ENCODE results near the gene NCAPD2. TPM values are rescaled to one million over a fixed set of nuclear protein-coding genes. Genes with fewer than 3 reads are reported as not detected.

The NCAPD2 gene
- 27.3 and 29.9 TPM in 2 replicates for total RNA-seq

DNA sequence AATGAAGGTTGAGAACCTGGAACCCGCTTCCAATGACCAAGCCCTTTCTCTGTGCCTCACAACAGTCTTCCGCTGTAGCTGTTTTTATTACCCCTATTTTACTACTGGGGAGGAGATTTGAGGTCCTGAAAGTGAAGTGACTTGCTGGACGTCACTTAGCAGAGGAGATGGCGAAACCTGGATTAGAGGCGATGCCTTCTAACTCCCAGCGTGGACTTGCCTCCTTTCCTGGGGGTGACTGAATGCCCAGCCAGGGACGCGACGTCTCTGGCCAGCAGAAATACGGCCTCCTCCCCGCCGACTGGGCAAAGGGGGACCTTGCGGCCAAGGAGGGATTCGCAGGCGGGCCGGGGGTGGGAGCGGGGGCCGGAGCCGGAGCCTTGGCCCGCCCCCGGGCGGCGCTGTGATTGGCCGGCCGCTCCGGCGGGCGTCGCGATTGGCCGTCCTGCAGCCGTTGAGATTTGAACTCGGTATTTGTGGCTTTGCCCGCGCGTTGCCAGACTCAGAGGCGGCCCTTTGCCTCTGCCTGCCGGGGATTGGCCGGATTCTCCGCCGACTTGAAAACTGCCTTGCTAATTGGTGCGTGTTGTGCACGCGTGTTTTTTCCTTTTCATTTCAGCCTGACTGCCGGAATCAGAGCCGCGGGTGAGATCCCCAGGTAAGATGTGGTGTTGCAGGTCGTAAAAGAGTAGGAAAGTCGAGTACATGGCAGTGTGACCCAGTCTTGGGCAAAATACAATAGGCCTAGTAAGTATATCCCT lies at the start of gene NCAPD2:
NCAPD2 (plus strand) TSS at position 606 of the 761 bp plus-strand sequence. CDS start 997 bp downstream, outside the sequence.

DNA sequence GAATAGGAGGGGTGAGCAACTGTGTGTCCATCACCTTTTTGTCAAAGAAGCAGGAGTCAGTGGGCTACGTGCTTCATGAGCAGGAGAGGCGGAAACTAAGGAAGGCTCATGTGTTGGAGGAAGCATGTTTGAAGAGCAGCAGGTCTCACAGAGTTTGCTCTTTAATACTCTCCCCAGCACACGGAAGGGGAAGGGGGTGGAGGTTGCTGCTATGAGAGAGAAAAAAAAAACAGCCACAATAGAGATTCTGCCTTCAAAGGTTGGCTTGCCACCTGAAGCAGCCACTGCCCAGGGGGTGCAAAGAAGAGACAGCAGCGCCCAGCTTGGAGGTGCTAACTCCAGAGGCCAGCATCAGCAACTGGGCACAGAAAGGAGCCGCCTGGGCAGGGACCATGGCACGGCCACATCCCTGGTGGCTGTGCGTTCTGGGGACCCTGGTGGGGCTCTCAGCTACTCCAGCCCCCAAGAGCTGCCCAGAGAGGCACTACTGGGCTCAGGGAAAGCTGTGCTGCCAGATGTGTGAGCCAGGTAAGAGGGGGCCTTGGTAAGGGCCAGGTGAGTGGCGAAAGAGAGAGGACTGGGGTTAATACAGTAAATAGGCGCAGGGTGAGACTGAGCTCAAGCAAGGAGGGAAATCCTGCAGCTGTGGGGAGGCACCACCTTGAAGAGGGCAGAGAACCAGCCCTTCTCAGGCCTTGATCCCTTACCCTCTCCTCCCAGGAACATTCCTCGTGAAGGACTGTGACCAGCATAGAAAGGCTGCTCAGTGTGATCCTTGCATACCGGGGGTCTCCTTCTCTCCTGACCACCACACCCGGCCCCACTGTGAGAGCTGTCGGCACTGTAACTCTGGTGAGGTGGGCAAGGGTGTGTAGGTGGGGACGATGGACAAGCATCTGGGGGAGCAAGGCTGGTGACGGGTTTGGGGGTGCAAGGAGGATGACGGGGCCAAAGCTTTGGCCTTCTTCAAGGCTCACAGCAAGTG lies 48.9 kb upstream of the NCAPD2 start, which contains the start of gene CD27:
CD27 (plus strand) TSS at position 252 of the 985 bp plus-strand sequence; CDS start at position 393, 141 bp downstream.

DNA sequence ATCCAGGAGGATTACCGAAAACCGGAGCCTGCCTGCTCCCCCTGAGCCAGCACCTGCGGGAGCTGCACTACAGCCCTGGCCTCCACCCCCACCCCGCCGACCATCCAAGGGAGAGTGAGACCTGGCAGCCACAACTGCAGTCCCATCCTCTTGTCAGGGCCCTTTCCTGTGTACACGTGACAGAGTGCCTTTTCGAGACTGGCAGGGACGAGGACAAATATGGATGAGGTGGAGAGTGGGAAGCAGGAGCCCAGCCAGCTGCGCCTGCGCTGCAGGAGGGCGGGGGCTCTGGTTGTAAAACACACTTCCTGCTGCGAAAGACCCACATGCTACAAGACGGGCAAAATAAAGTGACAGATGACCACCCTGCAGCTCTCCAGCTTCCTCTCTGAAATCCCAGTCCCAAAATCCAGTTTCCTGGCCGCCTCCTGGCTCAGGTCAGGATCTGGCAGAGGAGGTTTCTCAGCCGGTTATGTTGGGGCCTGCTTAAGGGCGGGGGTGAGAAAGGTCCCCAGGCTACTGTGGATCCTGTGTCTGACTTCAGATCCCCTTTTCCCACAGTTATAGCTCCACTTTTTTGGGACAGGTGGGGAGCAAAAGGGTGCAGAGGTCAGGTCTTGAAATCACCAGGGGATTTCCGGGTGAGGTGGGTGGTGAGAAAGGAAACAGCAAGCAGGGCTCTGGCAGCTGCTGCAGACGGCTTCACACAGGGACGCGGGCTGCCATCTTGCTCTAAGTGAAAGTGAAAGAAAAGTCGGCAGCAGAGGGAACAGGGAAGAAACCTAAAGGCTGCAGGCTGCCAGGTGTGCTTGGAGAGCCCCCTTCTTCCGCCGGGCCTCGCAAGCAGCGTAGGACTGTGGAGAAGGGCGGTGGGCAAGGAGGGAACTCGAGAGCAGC lies 42.3 kb upstream of the NCAPD2 start, which contains the start of gene TAPBPL:
TAPBPL (plus strand) TSS at position 695 of the 897 bp plus-strand sequence. CDS start 207 bp downstream, outside the sequence.

DNA sequence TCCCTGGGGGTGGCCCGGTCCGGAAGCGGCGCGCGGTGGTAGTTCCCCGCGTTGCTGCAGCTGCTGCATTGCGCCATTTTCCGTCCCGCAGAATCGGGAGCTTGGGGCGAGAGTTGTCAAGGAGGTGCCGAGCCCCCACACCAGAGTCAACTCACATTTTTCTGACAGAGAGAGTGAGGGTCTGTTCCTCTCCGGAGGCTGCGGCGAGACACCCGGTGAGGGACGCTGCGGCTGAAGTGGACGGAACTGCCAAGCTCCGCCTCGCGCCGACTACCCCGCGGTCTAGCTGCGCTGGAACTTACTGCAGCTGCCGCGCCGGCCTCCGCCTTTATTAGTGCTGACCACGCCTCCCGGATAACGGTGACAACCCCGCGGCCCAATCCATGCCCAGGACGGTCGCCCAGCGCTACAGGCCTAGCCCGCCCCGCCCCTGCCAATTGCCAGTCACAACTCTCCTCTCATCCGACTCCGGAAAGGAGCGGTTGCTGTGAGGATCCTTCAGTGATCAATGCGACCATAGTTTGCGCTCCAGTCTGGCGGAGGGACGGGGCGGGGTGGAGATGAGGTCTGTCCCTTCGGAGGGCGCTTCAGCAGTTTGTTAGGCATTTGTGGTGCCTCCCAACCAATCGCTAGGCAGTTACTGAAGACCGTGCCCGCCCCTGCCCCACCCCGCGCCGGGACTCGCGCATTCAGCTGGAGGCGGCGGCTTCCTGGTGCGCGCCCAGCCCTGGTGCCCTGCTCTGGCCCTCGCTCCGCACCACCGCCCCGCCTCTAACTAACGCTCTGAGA lies 23.3 kb upstream of the NCAPD2 start, which contains the start of gene VAMP1:
VAMP1 (minus strand) TSS at position 303 of the 789 bp plus-strand sequence; CDS start at position 157, 146 bp downstream.

DNA sequence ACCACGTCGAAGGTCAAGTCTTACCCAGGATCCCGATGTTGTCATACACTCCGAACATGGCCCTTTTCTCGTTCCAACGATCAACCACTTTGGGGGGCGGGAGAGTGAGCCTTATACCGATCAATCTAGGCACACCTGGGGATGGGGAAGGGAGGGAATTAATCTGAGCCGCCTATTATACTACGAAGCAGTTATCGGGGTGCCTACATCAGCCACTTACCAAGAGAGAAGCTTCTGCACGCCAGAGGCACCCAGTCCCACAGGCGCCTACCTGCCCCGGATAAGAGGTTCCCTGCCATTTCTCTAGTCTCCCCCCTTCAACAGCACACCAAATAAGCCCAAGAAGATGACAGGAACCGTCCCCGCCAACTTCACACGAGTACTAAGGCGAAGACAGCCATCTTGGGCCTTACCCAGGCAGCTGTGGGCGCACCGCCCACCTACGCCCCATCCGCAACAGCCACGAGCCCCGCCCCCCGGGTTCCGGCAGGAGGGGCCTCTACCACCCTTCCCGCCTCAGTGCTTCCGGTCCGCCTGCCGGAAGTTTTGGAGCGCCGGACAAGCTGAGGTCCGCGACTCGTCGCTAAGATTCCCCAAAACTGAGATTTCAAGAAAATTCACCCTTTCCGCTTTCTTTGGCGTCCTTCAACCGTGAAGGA lies 935 bp upstream of the NCAPD2 start, which contains the start of gene MRPL51:
MRPL51 (minus strand) TSS at position 425 of the 659 bp plus-strand sequence; CDS start at position 299, 126 bp downstream.

GRCh38 chr12:6533923-6534694 lies 40.2 kb downstream of the NCAPD2 start, which contains the start of gene GAPDH:
Gene GAPDH (plus strand): TSS chr12:6534517. CDS start chr12:6534833, 316 bp downstream.

Other genes starting within 250 kb of the NCAPD2 start
- 15.4 and 32.5 TPM in 2 replicates for gene PLEKHG6, start 183.4 kb upstream of the NCAPD2 start, total RNA-seq
- gene TNFRSF1A, start 152.0 kb upstream of the NCAPD2 start, total RNA-seq = 51.6 and 110 TPM in 2 replicates
- gene SCNN1A, start 118.5 kb upstream of the NCAPD2 start, total RNA-seq = 9.6 and 76.7 TPM in 2 replicates
- 60.1 and 95.4 TPM in 2 replicates for gene LTBR, start 109.9 kb upstream of the NCAPD2 start, total RNA-seq
- gene CD27, start 49.1 kb upstream of the NCAPD2 start, total RNA-seq = not detected in 2 replicates
- 2.4 and 18.9 TPM in 2 replicates for gene TAPBPL, start 42.1 kb upstream of the NCAPD2 start, total RNA-seq
- 1.6 and 2.1 TPM in 2 replicates for gene VAMP1, start 23.4 kb upstream of the NCAPD2 start, total RNA-seq
- 85.8 and 94.7 TPM in 2 replicates for gene MRPL51, start 840 bp upstream of the NCAPD2 start, total RNA-seq
- 4,821 and 5,284 TPM in 2 replicates for gene GAPDH, start 40.4 kb downstream of the NCAPD2 start, total RNA-seq
- gene IFFO1, start 61.9 kb downstream of the NCAPD2 start, total RNA-seq = 0.34 and 0.71 TPM in 2 replicates
- 37.3 and 45.6 TPM in 2 replicates for gene NOP2, start 74.2 kb downstream of the NCAPD2 start, total RNA-seq
- 132 and 213 TPM in 2 replicates for gene CHD4, start 113.3 kb downstream of the NCAPD2 start, total RNA-seq
- gene LPAR5, start 141.9 kb downstream of the NCAPD2 start, total RNA-seq = 2.7 and 5.1 TPM in 2 replicates
- gene ACRBP, start 153.3 kb downstream of the NCAPD2 start, total RNA-seq = 0.34 and 0.50 TPM in 2 replicates
- gene ING4, start 169.0 kb downstream of the NCAPD2 start, total RNA-seq = 11.6 and 24.5 TPM in 2 replicates
- 7.2 and 17.5 TPM in 2 replicates for gene ZNF384, start 195.3 kb downstream of the NCAPD2 start, total RNA-seq
- not detected in 2 replicates for gene PIANP, start 206.7 kb downstream of the NCAPD2 start, total RNA-seq
- gene COPS7A, start 229.9 kb downstream of the NCAPD2 start, total RNA-seq = 75.9 and 84.0 TPM in 2 replicates

Data from nasal cavity respiratory epithelium epithelial cell of viscerocranial mucosa (primary cell).